Transverse colon (tissue), 4 donors: ENCODE data around the gene SBF2. TPM values are rescaled to one million over a fixed set of nuclear protein-coding genes. Genes with fewer than 3 reads are reported as not detected.
"Not testable (repeated sequence)": the region's sequence is repeated elsewhere in the genome, so short reads cannot be mapped to it uniquely, and the experiment has no call there.

Experiments used
- DNase-seq: peaks from one replicate; pipeline ENCODE4 v3.0.0-alpha.2; 2019
- H3K27ac ChIP-seq, 4 donors: fragments of 200-600 bp; sonication (generic); 2 replicates each; pipeline ENCODE4 v1.5.1; 2016 to 2018; ENCODE audit warnings: inconsistent platforms in 4 of 4
- H3K27me3 ChIP-seq: fragments of 200-600 bp; sonication (generic); 2 replicates; pipeline ENCODE4 v1.5.1; 2017; ENCODE audit warnings: inconsistent platforms
- H3K36me3 ChIP-seq, 4 donors: fragments of 200-600 bp; sonication (generic); 2 replicates each; pipeline ENCODE4 v1.5.1; 2017 to 2019; ENCODE audit warnings: inconsistent platforms in 4 of 4
- H3K4me1 ChIP-seq, 4 donors: fragments of 200-600 bp; sonication (generic); 2 replicates each; pipeline ENCODE4 v1.5.1; 2017 to 2020; ENCODE audit warnings: inconsistent platforms in 4 of 4
- H3K4me3 ChIP-seq, 4 donors: fragments of 200-600 bp; sonication (generic); 1 replicate in 1 of 4; 2 replicates in 3 of 4; pipeline versions ENCODE4 v1.5.1 to v1.6.1; 2017 to 2019; ENCODE audit warnings: inconsistent platforms in 4 of 4
- H3K9me3 ChIP-seq, 2 donors: fragments of 200-600 bp; sonication (generic); 2 replicates each; pipeline ENCODE4 v1.5.1; 2017 to 2019; ENCODE audit warnings: inconsistent platforms in 2 of 2
- EP300 ChIP-seq: sonication (generic); formaldehyde crosslinking; IDR thresholded peaks from one replicate; pipeline ENCODE4 v1.6.1; 2017; ENCODE audit warnings: antibody characterized with exemption, low read depth
- POLR2A ChIP-seq: fragments of 450-650 bp; IDR thresholded peaks from one replicate; pipeline ENCODE4 v1.6.1; 2016; ENCODE audit warnings: antibody characterized with exemption, mild to moderate bottlenecking, moderate library complexity
- POLR2AphosphoS5 ChIP-seq, 3 donors: sonication (generic); formaldehyde crosslinking; IDR thresholded peaks; one replicate each; pipeline ENCODE4 v1.6.1; 2016; ENCODE audit warnings: antibody characterized with exemption in 3 of 3
- WGBS, 2 donors: methylation state at CpG; one replicate each; pipeline ENCODE4 v1.1.5; 2018; ENCODE audit warnings: low coverage in 1 of 2; 5-methylcytosine and 5-hydroxymethylcytosine counted together
- in situ Hi-C, 4 donors: fragments of 200-750 bp; cut with MboI; loops; one replicate each; pipeline versions ENCODE4 v1.15.0 to v1.15.1; 2017; ENCODE audit warnings: low sequenced_read_pairs in 3 of 4, low pct_ligation_motif_present in 1 of 4, low pct_unique_long_range_greater_than_20kb in 1 of 4
- intact Hi-C: fragments of 100-400 bp; cut with DNase I; formaldehyde crosslinking; loops from one replicate; pipeline ENCODE4 v1.15.1; 2023; ENCODE audit warnings: low total_unique reads
- total RNA-seq, 4 donors: library from RNA; depleted of rRNA; stranded (reverse); fragments of >200 nt; gene quantifications; one replicate each; pipeline ENCODE4 v1.1.0, GENCODE V29; 2016
- TF ChIP-seq, protein P1 (sequence below), 5 experiments: fragments of 200-600 bp in 3 of 5; fragments of 450-650 bp in 2 of 5; sonication (generic) in 3 of 5; IDR thresholded peaks; 1 replicate in 2 of 5; 2 replicates in 3 of 5; pipeline ENCODE4 v1.5.1; 2016 to 2017; ENCODE audit warnings: antibody characterized with exemption in 5 of 5, inconsistent platforms in 3 of 5, mild to moderate bottlenecking in 2 of 5, moderate library complexity in 1 of 5

Gene SBF2
- total RNA-seq, 4 donors from 2014 or later, result 46.4 to 71.0 (median 54.8) TPM

- no peak for DNase-seq
- no peaks in the 10 kb centered on the region for H3K9me3 ChIP-seq
- in situ Hi-C loops, result no loop called here
- peak overlapping the region in 1 of 4 donors; percentile 32 for H3K27ac ChIP-seq
- intact Hi-C loops, result no loop called here
- peaks cover 0 to 8% (median 3%) of the 10 kb centered on the region in 4 donors for H3K4me1 ChIP-seq
- TF ChIP-seq, protein P1, sequence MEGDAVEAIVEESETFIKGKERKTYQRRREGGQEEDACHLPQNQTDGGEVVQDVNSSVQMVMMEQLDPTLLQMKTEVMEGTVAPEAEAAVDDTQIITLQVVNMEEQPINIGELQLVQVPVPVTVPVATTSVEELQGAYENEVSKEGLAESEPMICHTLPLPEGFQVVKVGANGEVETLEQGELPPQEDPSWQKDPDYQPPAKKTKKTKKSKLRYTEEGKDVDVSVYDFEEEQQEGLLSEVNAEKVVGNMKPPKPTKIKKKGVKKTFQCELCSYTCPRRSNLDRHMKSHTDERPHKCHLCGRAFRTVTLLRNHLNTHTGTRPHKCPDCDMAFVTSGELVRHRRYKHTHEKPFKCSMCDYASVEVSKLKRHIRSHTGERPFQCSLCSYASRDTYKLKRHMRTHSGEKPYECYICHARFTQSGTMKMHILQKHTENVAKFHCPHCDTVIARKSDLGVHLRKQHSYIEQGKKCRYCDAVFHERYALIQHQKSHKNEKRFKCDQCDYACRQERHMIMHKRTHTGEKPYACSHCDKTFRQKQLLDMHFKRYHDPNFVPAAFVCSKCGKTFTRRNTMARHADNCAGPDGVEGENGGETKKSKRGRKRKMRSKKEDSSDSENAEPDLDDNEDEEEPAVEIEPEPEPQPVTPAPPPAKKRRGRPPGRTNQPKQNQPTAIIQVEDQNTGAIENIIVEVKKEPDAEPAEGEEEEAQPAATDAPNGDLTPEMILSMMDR (IDR thresholded peaks at IDR 0.05), result no peak
- no peak for TF ChIP-seq EP300
- H3K27me3 ChIP-seq, result no peaks in the 10 kb centered on the region
- 67 to 70% methylated on average over 3 of the region's 3 CpGs for WGBS, 2 donors
- H3K4me3 ChIP-seq, result no peak overlapping the region
- H3K36me3 ChIP-seq, result no peaks in the 10 kb centered on the region
These were observed 387.8 kb downstream of the SBF2 start for GRCh38 chr11:9905960-9906791.

DNA sequence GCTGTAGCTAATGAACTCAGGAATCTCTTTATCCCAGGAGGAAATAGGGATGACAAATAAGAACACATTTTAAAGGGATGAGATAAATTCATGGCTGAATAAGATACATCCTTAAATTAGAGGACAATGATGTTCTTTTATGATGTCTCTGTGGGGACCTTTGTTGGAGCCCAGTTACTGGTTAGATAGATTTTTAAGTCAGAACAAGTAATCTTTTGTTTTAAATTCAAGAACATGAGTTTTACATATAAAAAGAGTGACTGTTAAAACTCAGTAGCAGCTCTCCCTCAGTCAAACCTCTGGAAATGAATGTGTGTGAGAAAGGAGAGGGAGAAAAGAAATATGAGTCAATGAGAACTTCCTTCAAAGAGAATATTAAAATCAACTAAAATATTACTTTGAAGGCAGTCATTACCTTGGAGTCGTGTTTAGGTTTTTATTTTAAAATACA, 388.5 kb downstream of the SBF2 start:
- TF ChIP-seq, protein P1 (IDR thresholded peaks at IDR 0.05), result no peak
- TF ChIP-seq POLR2A (no peak), EP300 (no peak), POLR2AphosphoS5 (IDR thresholded peaks at IDR 0.05) (no peak)
- Histone ChIP-seq H3K36me3 (no peaks in the 10 kb centered on the region), H3K9me3 (no peaks in the 10 kb centered on the region), H3K27me3 (no peaks in the 10 kb centered on the region), H3K4me3 (no peak overlapping the region), H3K27ac (peak overlapping the region in 1 of 4 donors; percentile 32), H3K4me1 (peaks cover 0 to 8% (median 3%) of the 10 kb centered on the region in 4 donors)
- 62 to 76% methylated on average over 1 of the region's 1 CpG for WGBS, 2 donors
- in situ Hi-C loops (no loop called here), intact Hi-C loops (no loop called here)
- no peak for DNase-seq

DNA sequence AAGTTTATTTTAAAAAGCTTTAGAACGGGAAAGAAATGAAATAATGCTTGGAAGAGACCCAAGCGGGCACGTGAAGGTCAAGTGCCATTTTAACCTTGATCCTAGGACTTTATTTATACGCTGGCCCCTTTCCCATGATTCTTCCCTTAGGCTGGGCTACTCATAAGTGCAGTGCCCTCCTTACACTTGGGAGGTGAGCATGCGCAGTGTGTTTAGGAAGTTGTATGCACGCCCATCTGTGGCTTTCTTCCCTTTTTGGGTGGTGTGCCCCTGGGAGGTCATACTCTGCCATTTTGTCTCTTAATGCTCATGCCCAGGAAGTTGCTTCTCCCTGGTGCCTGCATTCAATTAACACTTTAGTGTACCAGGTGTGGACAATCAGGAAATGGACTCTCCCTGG, 390.4 kb downstream of the SBF2 start:
- WGBS, 2 donors, result 86 to 95% methylated on average over 6 of the region's 6 CpGs
- DNase-seq, result no peak
- in situ Hi-C loops (no loop called here), intact Hi-C loops (no loop called here)
- TF ChIP-seq EP300 (no peak), POLR2A (no peak), POLR2AphosphoS5 (IDR thresholded peaks at IDR 0.05) (no peak)
- TF ChIP-seq, protein P1 (IDR thresholded peaks at IDR 0.05), result no peak
- Histone ChIP-seq H3K27me3 (no peaks in the 10 kb centered on the region), H3K4me1 (peaks cover 0 to 18% (median 3%) of the 10 kb centered on the region in 4 donors), H3K9me3 (no peaks in the 10 kb centered on the region), H3K4me3 (no peak overlapping the region), H3K36me3 (no peaks in the 10 kb centered on the region), H3K27ac (no peak overlapping the region)

DNA sequence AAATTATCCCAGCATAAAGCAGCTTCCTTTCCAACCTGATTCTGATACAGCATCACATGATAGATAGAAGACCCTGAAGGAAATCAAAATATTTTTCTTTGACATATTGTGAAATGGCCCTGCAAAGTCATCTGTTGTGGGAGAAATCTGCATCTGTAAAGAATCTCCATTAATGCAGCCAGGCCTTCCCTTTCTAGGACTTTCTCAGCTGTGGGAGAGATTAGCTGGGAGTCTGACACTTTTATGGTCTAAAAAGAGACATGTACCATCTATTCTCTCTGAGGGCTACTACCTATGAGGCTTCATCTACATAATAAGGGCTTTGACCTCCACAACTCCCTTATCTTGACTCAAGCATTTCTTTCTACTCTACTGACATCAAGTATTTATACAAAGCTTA, 392.1 kb downstream of the SBF2 start:
- H3K27ac ChIP-seq, result no peak overlapping the region
- intact Hi-C loops, result no loop called here
- in situ Hi-C loops, result no loop called here

DNA sequence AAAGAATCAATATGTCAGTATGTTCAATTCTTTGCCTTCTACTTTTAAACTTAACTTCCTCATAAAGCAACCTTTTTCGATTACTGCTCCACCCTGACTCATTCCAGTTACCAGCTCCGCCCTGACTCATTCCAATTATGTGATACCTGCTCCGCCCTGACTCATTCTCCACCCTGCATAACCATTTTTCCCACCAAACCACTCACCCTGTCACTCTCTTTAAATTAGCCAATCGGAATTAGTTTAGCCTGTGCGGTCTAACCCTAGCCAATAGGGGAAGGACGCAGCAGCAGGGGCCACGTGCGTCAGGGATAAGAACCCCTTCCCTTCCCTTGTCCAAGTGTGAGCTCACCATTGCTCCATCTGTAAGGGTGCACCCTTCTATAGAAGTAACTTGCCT, 393.8 kb downstream of the SBF2 start:
- H3K9me3 ChIP-seq, H3K4me3 ChIP-seq, H3K27ac ChIP-seq, in situ Hi-C loops, H3K36me3 ChIP-seq, intact Hi-C loops, H3K4me1 ChIP-seq, H3K27me3 ChIP-seq: not testable (repeated sequence)
- DNase-seq, result peak; percentile 15
- WGBS, 2 donors, result 84% methylated on average over 5 to 8 of the region's 8 CpGs

More for the DNA sequence above, 392.1 kb downstream of the SBF2 start:
- Histone ChIP-seq H3K36me3 (no peaks in the 10 kb centered on the region), H3K4me1 (peaks cover 0 to 18% (median 3%) of the 10 kb centered on the region in 4 donors), H3K9me3 (no peaks in the 10 kb centered on the region), H3K27me3 (no peaks in the 10 kb centered on the region), H3K4me3 (no peak overlapping the region)
- no peak for DNase-seq
- no peak for TF ChIP-seq POLR2A
